RWPE1 (cell line): Measurements from ENCODE around the gene NOMO2.
"Not testable (repeated sequence)": the region's sequence is repeated elsewhere in the genome, so short reads cannot be mapped to it uniquely, and the experiment has no call there.

Experiments
- CTCF ChIA-PET: fragments of 350-600 bp; sonication (Branson Sonifier 250); formaldehyde crosslinking; extraction: SDS; loops from one replicate; lab custom pipeline; 2021; lab: Yijun Ruan, JAX
- POLR2A ChIA-PET: fragments of 400-600 bp; formaldehyde crosslinking; extraction: SDS; loops from one replicate; lab custom pipeline; 2020; ENCODE audit warnings: antibody characterized with exemption; ENCODE audit not compliant: low non-redundant PET; lab: Yijun Ruan, JAX
- DNase-seq: peaks from one replicate; pipeline ENCODE4 v3.0.0; 2012; ENCODE audit warnings: low spot score
- H3K27ac ChIP-seq: fragments of 450-650 bp; 2 replicates; pipeline ENCODE4 v1.5.1; 2017
- CTCF ChIP-seq: fragments of 450-650 bp; conservative IDR thresholded peaks from 2 replicates; pipeline ENCODE4 v1.5.1; 2017; ENCODE audit warnings: low read depth, mild to moderate bottlenecking

NOMO2 gene

GRCh38 chr16:18582902-18583301 lies 21.0 kb upstream of the NOMO2 start:
- no peak for TF ChIP-seq CTCF
- CTCF ChIA-PET = no interaction called here

GRCh38 chr16:18580396-18580795 lies 18.5 kb upstream of the NOMO2 start:
- DNase-seq, POLR2A ChIA-PET, CTCF ChIA-PET, H3K27ac ChIP-seq: not testable (repeated sequence)

More at GRCh38 chr16:18582902-18583301, 21.0 kb upstream of the NOMO2 start:
- DNase-seq = no peak
- H3K27ac ChIP-seq = no peak overlapping the region
- POLR2A ChIA-PET = no interaction called here

- CTCF ChIA-PET = interaction anchor here (0.7 kb wide), 1 partner anchor 210 kb away, joined by 3 read pairs; no protein-coding TSS in a partner anchor
- H3K27ac ChIP-seq, POLR2A ChIA-PET, DNase-seq: not testable (repeated sequence)
These were observed 17.4 kb upstream of the NOMO2 start for GRCh38 chr16:18579261-18579660.

GRCh38 chr16:18577942-18578341 lies 16.0 kb upstream of the NOMO2 start:
- CTCF ChIA-PET, H3K27ac ChIP-seq, DNase-seq, POLR2A ChIA-PET: not testable (repeated sequence)

- H3K27ac ChIP-seq, POLR2A ChIA-PET, CTCF ChIA-PET: not testable (repeated sequence)
These were observed 14.0 kb upstream of the NOMO2 start for GRCh38 chr16:18575945-18576344.

GRCh38 chr16:18575298-18575917 lies 13.5 kb upstream of the NOMO2 start:
- DNase-seq, H3K27ac ChIP-seq, POLR2A ChIA-PET, CTCF ChIA-PET: not testable (repeated sequence)

More at GRCh38 chr16:18575945-18576344, 14.0 kb upstream of the NOMO2 start:
- DNase-seq = not testable (repeated sequence)

GRCh38 chr16:18573887-18574286 lies 12.0 kb upstream of the NOMO2 start:
- H3K27ac ChIP-seq, CTCF ChIA-PET, DNase-seq, POLR2A ChIA-PET: not testable (repeated sequence)

GRCh38 chr16:18572973-18573372 lies 11.1 kb upstream of the NOMO2 start:
- POLR2A ChIA-PET, H3K27ac ChIP-seq, DNase-seq, CTCF ChIA-PET: not testable (repeated sequence)

- CTCF ChIA-PET, DNase-seq, POLR2A ChIA-PET, H3K27ac ChIP-seq: not testable (repeated sequence)
These were observed 9.5 kb upstream of the NOMO2 start for GRCh38 chr16:18571307-18571850.

GRCh38 chr16:18570529-18571306 lies 8.8 kb upstream of the NOMO2 start:
- CTCF ChIA-PET, POLR2A ChIA-PET, H3K27ac ChIP-seq, DNase-seq: not testable (repeated sequence)

- H3K27ac ChIP-seq, DNase-seq, POLR2A ChIA-PET, CTCF ChIA-PET: not testable (repeated sequence)
These were observed 1.3 kb downstream of the NOMO2 start for GRCh38 chr16:18560416-18561220.

- DNase-seq, CTCF ChIA-PET, H3K27ac ChIP-seq, POLR2A ChIA-PET: not testable (repeated sequence)
These were observed 8.2 kb downstream of the NOMO2 start for GRCh38 chr16:18553671-18554070.

- DNase-seq, POLR2A ChIA-PET, CTCF ChIA-PET, H3K27ac ChIP-seq: not testable (repeated sequence)
These were observed 14.5 kb downstream of the NOMO2 start for GRCh38 chr16:18547382-18547781.

- POLR2A ChIA-PET, DNase-seq, H3K27ac ChIP-seq, CTCF ChIA-PET: not testable (repeated sequence)
These were observed 15.0 kb downstream of the NOMO2 start for GRCh38 chr16:18546853-18547252.

GRCh38 chr16:18544232-18545081 lies 17.4 kb downstream of the NOMO2 start:
- H3K27ac ChIP-seq, POLR2A ChIA-PET, DNase-seq, CTCF ChIA-PET: not testable (repeated sequence)
